ENCODE measurements around the gene CACNA1D. TPM values are rescaled to one million over a fixed set of nuclear protein-coding genes. Genes with fewer than 3 reads are reported as not detected.

Gene CACNA1D
- total and polyA plus RNA-seq, 9 of the 15 experiments (the other 6 are each of a cell fraction or from before 2014, with no cell fraction given) = 0.29 TPM; not detected in 8

DNA sequence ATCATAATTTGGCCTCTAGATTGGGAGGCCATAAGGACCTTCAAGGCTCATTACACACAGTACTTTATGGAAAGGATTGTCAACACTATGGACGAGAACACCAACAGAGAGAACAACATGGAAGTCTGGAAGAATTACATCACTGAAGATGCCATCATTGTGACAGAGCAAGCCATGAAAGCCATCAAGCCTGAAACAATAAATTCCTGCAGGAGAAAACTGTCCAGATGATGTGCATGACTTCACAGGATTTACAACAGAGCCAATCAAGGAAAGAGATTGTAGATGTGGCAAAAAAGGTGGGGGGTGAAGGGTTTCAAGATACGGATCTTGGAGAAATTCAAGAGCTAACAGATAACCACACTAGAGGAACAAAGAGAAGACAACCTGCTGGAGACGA, 367.8 kb downstream of the CACNA1D start:
- Histone ChIP-seq H3K79me2 (ENCODE audit: control insufficient read depth, insufficient read depth, low read length) (no peaks in the 10 kb centered on the region), H2AFZ (ENCODE audit: low read depth, low read length) (no peak overlapping the region), H3K4me3 (no peak overlapping the region), H4K20me1 (replicated peaks; ENCODE audit: control insufficient read depth, insufficient read depth, low read length) (no peaks in the 10 kb centered on the region), H3K4me2 (ENCODE audit: insufficient read depth, low read length) (no peak overlapping the region), H3K36me3 (ENCODE audit: control insufficient read depth, insufficient read depth, low read length) (peaks cover 18% of the 10 kb centered on the region; the same call in 1 of the 3 replicates), H3K27me3 (ENCODE audit: control insufficient read depth in 2 of 2, insufficient read depth in 2 of 2, low read length in 2 of 2) (no peaks in the 10 kb centered on the region), H3K9me1 (ENCODE audit: control insufficient read depth, insufficient read depth, low read length) (no peaks in the 10 kb centered on the region), H3K9ac (ENCODE audit: insufficient read depth in 1 of 2, low read depth in 2 of 2, low read length in 2 of 2) (no peak overlapping the region), H3K27ac (ENCODE audit: extremely low read depth, low read depth, low read length) (no peak overlapping the region), H3K9me3 (replicated peaks; ENCODE audit: control insufficient read depth, insufficient read depth, low read depth, low read length) (no peaks in the 10 kb centered on the region), H3K4me1 (replicated peaks in 1 of 2; ENCODE audit: control insufficient read depth in 2 of 2, insufficient read depth in 2 of 2, low read length in 2 of 2) (no peaks in the 10 kb centered on the region)
- POLR2A ChIA-PET = no interaction called here
- 80% methylated on average over 3 of the region's 3 CpGs for WGBS (ENCODE audit: insufficient coverage, low coverage, missing lambda C conversion rate)
- BruUV-seq (replicated peaks) = no TSS peak
- CTCF ChIA-PET (ENCODE audit: low intra/inter-chr PET ratio) = no interaction called here
- ATAC-seq = no peak
- no peak for DNase-seq (ENCODE audit: extremely low read depth in 1 of 4, low spot score in 3 of 4)
- in situ Hi-C loops (cut with MboI) (no loop called here), intact Hi-C loops (cut with micrococcal nuclease) (no loop called here)
- no peak for FAIRE-seq
- TF ChIP-seq, protein P1, sequence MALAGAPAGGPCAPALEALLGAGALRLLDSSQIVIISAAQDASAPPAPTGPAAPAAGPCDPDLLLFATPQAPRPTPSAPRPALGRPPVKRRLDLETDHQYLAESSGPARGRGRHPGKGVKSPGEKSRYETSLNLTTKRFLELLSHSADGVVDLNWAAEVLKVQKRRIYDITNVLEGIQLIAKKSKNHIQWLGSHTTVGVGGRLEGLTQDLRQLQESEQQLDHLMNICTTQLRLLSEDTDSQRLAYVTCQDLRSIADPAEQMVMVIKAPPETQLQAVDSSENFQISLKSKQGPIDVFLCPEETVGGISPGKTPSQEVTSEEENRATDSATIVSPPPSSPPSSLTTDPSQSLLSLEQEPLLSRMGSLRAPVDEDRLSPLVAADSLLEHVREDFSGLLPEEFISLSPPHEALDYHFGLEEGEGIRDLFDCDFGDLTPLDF (CRISPR knock-in tag; IDR thresholded peaks at IDR 0.05) = no peak
- TF ChIP-seq ZNF124 (CRISPR knock-in tag; IDR thresholded peaks at IDR 0.05) (no peak), CBX5 (IDR thresholded peaks at IDR 0.05; ENCODE audit: borderline replicate concordance, low read depth) (no peak), MYNN (IDR thresholded peaks at IDR 0.05) (no peak), MYNN (CRISPR knock-in tag; IDR thresholded peaks at IDR 0.05) (no peak), ZBTB26 (CRISPR knock-in tag; IDR thresholded peaks at IDR 0.05) (no peak), ZNF398 (CRISPR knock-in tag; IDR thresholded peaks at IDR 0.05) (no peak), RBM25 (IDR thresholded peaks at IDR 0.05; ENCODE audit: low read depth, low read length, severe bottlenecking) (no peak), ZBTB2 (IDR thresholded peaks at IDR 0.05) (no peak), FUS (optimal IDR thresholded peaks at IDR 0.05; ENCODE audit: low read depth, low read length) (no peak), SMC3 (conservative IDR thresholded peaks at IDR 0.05; ENCODE audit: insufficient read depth, low read depth, low read length) (no peak), MCM3 (IDR thresholded peaks at IDR 0.05) (no peak), ZNF175 (CRISPR knock-in tag; IDR thresholded peaks at IDR 0.05; ENCODE audit: low read depth) (no peak), BMI1 (IDR thresholded peaks at IDR 0.05; ENCODE audit: low read length) (no peak), ZNF778 (CRISPR knock-in tag; IDR thresholded peaks at IDR 0.05) (no peak), OTX1 (CRISPR knock-in tag; IDR thresholded peaks at IDR 0.05) (no peak), USF2 (CRISPR knock-in tag; IDR thresholded peaks at IDR 0.05) (no peak), FIP1L1 (IDR thresholded peaks at IDR 0.05; ENCODE audit: low read depth, low read length, poor library complexity, severe bottlenecking) (no peak)

Data from K562 (cell line).